C4-2B (cell line): ENCODE measurements around the gene P2RX1.

ENCODE experiments used
- CTCF ChIP-seq: fragments of 450-650 bp; conservative IDR thresholded peaks from 2 replicates; pipeline ENCODE4 v1.5.1; 2017; ENCODE audit warnings: mild to moderate bottlenecking
- ZFX ChIP-seq: fragments of 450-650 bp; IDR thresholded peaks from 2 replicates; pipeline ENCODE4 v1.6.1; 2017

GRCh38 chr17:3891626-3892094, 24.6 kb downstream of the P2RX1 start:
- TF ChIP-seq CTCF: no peak
- TF ChIP-seq ZFX: no peak
